Hindlimb muscle (tissue), 1 donor: ENCODE results near the gene TRAK1. TPM values are rescaled to one million over a fixed set of nuclear protein-coding genes. Genes with fewer than 3 reads are reported as not detected.

ENCODE experiments used
- DNase-seq: peaks from one replicate; pipeline ENCODE4 v3.0.0-alpha.2; 2013
- polyA plus RNA-seq: library from polyadenylated mRNA; unstranded; fragments of 120-200 nt; gene quantifications from one replicate; pipeline ENCODE4 v1.2.1, GENCODE V29; 2013; ENCODE audit not compliant: insufficient read length

The TRAK1 gene
- polyA plus RNA-seq, 1 donor, result 87.5 TPM

- DNase-seq, result no peak
These were observed 36.1 kb downstream of the TRAK1 start for GRCh38 chr3:42127226-42127625.

DNA sequence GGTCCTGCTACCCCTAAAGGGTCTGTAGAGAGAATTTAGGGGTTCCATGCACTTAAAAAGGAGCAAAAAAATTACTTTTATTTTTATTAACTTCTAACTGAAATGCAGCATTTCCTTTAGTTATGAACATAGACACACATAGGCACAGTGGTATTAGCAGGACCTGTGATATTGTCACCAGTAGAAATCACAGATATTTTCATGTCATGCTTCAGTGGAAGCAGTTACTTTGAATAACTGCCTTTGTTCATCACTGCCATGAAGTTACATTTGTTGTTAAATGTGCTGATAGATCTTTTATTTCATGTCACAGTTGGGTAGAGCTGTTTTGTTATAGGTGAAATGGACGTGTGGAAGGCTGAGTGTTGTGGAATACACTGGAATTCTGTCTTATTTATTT lies 37.4 kb downstream of the TRAK1 start:
- no peak for DNase-seq

- no peak for DNase-seq
These were observed 38.1 kb downstream of the TRAK1 start for GRCh38 chr3:42129014-42129953.

- DNase-seq, result no peak
These were observed 38.8 kb downstream of the TRAK1 start for GRCh38 chr3:42130007-42130328.

- DNase-seq, result no peak
These were observed 39.3 kb downstream of the TRAK1 start for GRCh38 chr3:42130329-42131070.

DNA sequence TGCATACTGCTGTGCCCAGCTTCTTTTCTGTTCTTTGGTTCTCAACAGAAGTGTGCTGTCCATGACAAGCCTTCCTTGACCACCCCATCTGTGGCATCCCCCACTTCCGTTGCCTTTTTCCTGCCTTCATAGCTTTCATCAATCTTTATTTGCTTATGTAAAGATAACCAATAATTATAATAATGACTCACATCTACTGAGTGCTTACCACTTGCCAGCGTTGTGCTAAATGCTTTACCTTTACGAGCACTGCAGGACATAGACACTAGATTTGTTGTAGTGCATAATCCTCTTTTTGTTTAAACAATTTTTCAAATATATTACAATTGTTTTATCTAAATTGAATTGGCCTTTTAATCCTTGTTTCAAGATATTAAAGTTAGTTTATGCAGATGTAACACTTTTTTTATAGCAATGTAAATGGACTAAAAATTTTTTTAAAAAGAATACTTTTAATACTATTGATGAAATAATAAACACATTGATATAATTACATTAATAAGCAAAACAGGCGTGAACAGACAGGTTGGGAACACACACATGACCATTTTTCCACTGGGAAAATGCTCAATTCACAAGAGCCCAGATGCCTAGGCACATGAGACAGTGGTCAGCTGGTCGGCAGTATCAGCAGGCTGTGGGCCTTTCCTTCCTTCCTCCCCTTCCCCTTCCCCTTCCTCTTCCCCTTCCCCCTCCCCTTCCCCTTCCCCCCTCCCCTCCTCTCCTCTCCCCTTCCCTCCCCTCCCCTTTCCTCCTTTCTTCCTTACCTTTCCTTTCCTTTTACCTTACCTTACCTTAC lies 42.5 kb downstream of the TRAK1 start:
- no peak for DNase-seq

GRCh38 chr3:42134867-42135464 lies 43.8 kb downstream of the TRAK1 start:
- DNase-seq, result no peak

DNA sequence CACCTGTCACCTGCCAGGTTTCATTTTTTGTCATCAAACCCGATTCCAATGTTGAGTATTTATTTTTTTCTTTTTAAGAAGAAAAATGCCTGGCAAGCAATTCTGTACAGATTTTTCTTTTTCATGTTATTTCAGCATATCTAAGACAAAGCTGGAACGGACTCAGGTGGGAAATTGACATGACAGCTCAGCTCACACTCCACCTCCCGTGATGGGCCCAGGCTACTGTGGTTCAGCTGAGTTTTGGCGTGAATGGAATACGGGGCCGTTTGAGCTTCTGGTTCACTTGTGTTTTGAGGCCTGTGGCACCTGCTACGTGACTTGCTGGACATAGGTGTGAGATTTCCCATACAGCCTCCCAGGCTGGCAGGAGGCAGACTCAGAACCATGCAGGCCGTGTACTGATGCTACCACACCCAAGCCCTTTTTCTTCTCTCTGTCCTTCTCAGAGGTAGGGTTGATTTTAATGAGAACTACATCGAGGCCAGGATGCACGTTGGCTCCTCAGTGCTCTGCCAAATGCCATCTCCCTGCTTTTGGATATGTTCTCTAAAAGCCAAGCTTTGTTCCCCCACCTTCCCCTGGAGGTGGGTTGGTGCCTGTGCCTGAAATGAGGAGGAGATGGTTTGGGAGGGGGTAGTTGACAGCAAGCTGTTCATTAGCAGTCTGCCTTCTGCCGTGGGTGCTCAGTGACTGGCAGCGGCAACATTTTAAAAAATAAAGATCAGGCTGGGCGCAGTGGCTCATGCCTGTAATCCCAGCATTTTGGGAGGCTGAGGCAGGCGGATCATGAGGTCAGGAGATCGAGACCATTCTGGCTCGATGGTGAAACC lies 48.7 kb downstream of the TRAK1 start:
- DNase-seq, result no peak

- DNase-seq, result no peak
These were observed 49.6 kb downstream of the TRAK1 start for GRCh38 chr3:42140665-42141203.

GRCh38 chr3:42143440-42143839 lies 52.3 kb downstream of the TRAK1 start:
- DNase-seq, result no peak

GRCh38 chr3:42144209-42144608 lies 53.1 kb downstream of the TRAK1 start:
- no peak for DNase-seq

GRCh38 chr3:42148086-42148848 lies 57.1 kb downstream of the TRAK1 start:
- no peak for DNase-seq

GRCh38 chr3:42148982-42149432 lies 57.9 kb downstream of the TRAK1 start:
- peak; percentile 88 for DNase-seq

- no peak for DNase-seq
These were observed 58.4 kb downstream of the TRAK1 start for GRCh38 chr3:42149532-42149931.

- DNase-seq, result no peak
These were observed 58.8 kb downstream of the TRAK1 start for GRCh38 chr3:42149975-42150374.

DNA sequence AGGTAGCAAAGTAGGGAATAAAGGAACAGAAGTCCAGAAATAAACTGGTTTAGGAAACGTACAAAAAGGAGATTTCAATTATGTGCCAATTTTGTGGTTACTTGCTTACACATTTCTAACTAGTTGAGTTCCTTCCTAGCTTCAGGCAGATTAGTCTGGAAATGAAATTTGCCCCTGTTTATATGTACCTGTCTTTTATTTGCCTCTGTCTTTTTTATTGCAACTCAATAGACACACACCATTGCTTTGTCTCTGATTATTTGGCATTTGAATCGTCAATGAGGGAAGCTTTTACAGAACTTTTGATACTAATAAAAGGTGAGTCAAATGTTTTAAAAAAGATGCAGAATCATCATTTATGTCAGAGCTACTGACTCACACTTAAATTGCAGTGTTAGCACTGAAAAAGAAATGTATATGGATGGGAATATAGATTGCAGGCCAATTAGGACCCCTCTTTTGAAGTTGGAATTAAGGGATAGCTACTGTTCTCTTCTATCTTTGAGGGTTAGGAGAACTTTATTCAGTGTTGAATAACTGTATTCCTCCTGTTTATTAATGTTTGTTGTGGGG lies 60.5 kb downstream of the TRAK1 start:
- DNase-seq, result no peak

DNA sequence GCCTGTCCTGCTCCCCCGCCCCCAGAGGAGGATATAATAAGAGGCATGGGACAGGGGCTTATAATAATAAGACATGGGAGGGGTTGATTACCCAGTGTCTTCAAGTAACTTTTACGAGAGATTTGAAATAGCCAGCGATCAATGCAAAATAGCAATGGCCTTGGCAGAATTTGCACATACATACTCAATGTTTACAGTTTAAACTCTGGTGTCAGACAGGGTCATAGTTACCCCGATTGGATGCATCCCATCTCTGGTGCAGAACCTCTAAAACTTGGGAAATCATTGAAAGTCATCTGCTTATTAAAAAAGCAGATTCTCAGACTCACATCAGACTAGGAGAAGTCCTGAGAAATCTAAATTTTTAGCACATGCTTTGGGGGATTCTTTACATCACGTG lies 61.0 kb downstream of the TRAK1 start:
- DNase-seq, result no peak

DNA sequence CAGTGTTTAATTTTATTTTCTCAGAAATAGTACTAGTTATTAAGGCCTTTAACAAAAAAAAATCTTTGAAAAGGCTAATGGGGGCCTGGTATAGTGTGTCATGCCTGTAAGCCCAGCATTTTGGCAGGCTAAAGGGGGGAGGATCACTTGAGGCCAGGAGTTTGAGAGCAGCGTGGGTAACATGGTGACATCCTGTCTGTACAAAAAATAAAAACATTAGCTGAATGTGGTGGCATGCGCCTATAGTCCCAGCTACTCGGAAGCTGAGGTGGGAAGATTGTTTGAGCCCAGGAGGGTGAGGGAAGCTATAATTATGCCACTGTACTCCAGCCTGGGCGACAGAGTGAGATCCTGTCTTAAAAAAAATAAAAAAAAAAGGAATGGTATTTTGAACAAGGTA lies 61.9 kb downstream of the TRAK1 start:
- no peak for DNase-seq

DNA sequence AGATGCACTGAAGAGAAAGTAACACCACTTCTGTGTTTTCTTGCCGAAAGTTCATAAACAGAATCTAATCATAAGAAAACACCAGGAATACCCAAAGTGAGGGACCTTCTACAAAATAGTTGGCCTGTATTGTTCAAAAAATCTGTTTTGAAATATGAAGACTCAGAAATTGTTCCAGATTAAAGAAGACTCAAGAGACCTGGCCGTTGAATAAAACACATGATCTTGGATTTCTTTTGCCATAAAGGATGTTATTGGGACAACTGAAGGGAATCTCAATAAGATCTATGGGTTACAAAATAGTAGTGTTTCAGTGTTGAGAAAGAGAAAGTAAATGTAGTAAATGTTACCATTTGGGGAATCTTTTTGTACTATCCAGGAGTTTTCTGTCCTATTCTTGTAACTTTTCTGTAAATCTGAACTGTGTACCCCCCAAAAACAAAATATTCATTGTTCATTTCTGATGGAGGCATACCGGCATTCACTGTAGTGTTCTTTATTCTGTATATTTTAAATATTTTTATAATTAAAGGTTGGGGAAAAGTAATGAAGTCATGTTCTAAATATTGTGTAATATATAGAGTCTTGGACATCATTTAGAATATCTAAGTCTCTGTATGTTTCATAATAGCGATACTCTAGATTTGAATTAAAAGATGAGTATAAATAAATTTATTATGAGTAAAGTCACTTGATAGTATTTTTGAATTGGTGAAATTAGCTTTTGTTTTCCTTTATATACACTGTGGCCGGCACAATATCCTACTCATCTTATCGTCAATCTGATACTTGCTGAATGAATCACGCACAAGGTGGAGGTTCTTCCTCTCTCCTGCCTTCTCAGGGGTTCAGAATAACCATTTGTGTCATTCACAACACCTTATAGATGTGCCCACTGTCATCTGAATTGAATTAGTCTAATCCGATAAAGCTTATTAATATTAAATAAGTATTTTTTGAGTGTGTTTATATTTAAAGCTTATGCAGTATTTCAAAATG lies 66.7 kb downstream of the TRAK1 start:
- no peak for DNase-seq
